SK-N-SH (cell line): ENCODE data around the gene SEMA3A.

ENCODE experiments used
- EP300 ChIP-seq, 2 experiments: IDR thresholded peaks; 2 replicates each; pipeline versions ENCODE4 v1.4.0 to v1.6.1; 2012; ENCODE audit warnings: borderline replicate concordance in 1 of 2, low read depth in 1 of 2, low read length in 1 of 2
- FOXM1 ChIP-seq: IDR thresholded peaks from 2 replicates; pipeline ENCODE4 v1.4.0; 2012; ENCODE audit warnings: low read depth, mild to moderate bottlenecking
- GABPA ChIP-seq: IDR thresholded peaks from 2 replicates; pipeline ENCODE4 v1.4.0; 2012; ENCODE audit warnings: low read depth, mild to moderate bottlenecking
- MEF2A ChIP-seq: IDR thresholded peaks from 2 replicates; pipeline ENCODE4 v1.4.0; 2012; ENCODE audit warnings: low read depth, borderline replicate concordance
- POLR2AphosphoS5 ChIP-seq: IDR thresholded peaks from 2 replicates; pipeline ENCODE4 v1.6.1; 2012; ENCODE audit warnings: low read depth, low read length
- YY1 ChIP-seq: IDR thresholded peaks from 2 replicates; pipeline ENCODE4 v1.4.0; 2012; ENCODE audit warnings: low read depth, mild to moderate bottlenecking
- TF ChIP-seq, protein P1 (sequence below): fragments of 200-600 bp; sonication (generic); IDR thresholded peaks from 2 replicates; pipeline ENCODE4 v1.6.1; 2017; ENCODE audit warnings: antibody characterized with exemption, mild to moderate bottlenecking, moderate library complexity
- TF ChIP-seq, protein P2 (sequence below): fragments of 150-350 bp; IDR thresholded peaks from 2 replicates; pipeline ENCODE4 v1.6.1; 2016; ENCODE audit warnings: mild to moderate bottlenecking, low read depth, low read length

DNA sequence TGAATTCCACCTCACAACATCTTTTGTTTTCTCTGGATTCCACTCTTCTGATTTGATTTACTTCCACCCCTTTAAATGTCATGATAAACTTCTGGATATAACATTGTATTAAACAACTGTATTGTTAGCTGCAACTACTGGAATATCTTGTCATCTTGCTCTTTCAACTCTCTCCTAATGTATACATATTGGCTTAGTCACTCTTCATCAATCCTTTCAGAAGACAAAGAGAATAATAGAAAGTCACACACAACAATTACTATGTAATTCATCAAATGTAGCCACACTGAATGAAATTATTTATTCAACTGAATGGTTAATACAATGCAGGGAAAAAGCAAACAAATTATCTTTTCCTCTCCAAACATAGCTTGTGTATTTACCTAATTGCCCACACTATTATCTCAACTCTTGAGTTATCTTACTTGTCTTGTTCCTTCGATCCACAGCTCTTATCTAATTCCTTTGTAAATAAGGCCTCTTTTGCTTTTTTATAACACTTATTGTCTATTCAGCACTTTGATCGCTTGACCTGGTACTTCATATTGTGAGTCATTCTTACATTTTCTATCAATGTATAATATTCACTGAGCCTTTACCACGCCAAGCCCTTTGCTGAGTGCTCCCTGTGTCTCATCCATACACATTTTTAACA, 16.7 kb downstream of the SEMA3A start:
- TF ChIP-seq, protein P1, sequence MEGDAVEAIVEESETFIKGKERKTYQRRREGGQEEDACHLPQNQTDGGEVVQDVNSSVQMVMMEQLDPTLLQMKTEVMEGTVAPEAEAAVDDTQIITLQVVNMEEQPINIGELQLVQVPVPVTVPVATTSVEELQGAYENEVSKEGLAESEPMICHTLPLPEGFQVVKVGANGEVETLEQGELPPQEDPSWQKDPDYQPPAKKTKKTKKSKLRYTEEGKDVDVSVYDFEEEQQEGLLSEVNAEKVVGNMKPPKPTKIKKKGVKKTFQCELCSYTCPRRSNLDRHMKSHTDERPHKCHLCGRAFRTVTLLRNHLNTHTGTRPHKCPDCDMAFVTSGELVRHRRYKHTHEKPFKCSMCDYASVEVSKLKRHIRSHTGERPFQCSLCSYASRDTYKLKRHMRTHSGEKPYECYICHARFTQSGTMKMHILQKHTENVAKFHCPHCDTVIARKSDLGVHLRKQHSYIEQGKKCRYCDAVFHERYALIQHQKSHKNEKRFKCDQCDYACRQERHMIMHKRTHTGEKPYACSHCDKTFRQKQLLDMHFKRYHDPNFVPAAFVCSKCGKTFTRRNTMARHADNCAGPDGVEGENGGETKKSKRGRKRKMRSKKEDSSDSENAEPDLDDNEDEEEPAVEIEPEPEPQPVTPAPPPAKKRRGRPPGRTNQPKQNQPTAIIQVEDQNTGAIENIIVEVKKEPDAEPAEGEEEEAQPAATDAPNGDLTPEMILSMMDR: no peak
- TF ChIP-seq EP300 (IDR thresholded peaks at IDR 0.05; ENCODE audit: borderline replicate concordance in 1 of 2, low read depth in 1 of 2, low read length in 1 of 2) (no peak), YY1 (no peak), GABPA (no peak), FOXM1 (no peak), POLR2AphosphoS5 (no peak), MEF2A (no peak)
- TF ChIP-seq, protein P2, sequence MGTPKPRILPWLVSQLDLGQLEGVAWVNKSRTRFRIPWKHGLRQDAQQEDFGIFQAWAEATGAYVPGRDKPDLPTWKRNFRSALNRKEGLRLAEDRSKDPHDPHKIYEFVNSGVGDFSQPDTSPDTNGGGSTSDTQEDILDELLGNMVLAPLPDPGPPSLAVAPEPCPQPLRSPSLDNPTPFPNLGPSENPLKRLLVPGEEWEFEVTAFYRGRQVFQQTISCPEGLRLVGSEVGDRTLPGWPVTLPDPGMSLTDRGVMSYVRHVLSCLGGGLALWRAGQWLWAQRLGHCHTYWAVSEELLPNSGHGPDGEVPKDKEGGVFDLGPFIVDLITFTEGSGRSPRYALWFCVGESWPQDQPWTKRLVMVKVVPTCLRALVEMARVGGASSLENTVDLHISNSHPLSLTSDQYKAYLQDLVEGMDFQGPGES: no peak
